ENCODE results near the gene MIPOL1. TPM values are rescaled to one million over a fixed set of nuclear protein-coding genes. Genes with fewer than 3 reads are reported as not detected.

The MIPOL1 gene
- total RNA-seq, 1 experiment from 2014 or later: 18.7 TPM

DNA sequence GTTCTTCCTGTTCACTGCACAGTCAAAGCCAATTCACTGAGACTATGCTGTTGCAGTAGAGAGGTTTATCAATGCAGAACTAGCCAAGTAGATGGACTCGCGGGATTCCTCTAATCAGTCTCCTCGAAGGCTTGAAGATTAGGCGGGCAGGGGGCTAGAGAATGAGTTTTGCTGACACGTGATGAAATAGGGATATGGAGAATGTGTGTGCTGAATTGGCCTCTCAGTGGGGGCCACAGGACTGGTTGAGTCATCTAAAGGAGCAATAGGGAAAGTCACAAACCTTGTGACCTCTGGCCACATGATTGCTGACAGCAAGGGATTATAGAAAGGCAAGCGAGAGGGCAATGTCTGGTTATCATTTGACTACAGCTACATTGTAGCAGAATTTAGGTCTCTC lies 12.7 kb downstream of the MIPOL1 start:
- Histone ChIP-seq H3K4me1 (no peaks in the 10 kb centered on the region), H3K27me3 (replicated peaks; ENCODE audit: control insufficient read depth, insufficient read depth, low read length) (no peaks in the 10 kb centered on the region), H3K36me3 (ENCODE audit: control insufficient read depth, insufficient read depth, low read length) (peaks cover 2% of the 10 kb centered on the region; the same call in 1 of the 2 replicates), H3K4me3 (ENCODE audit: low read depth, low read length) (no peak overlapping the region), H3K9me3 (peaks cover 27% of the 10 kb centered on the region)
- no peak overlapping the region for H3K27ac Mint-ChIP-seq (ENCODE audit: unreplicated experiment)
- DNase-seq: no peak
- peaks cover 9% of the 10 kb centered on the region for H3K36me3 Mint-ChIP-seq (ENCODE audit: insufficient read depth, unreplicated experiment)
- H3K27me3 Mint-ChIP-seq (ENCODE audit: insufficient read depth, unreplicated experiment): no peaks in the 10 kb centered on the region
- intact Hi-C loops (cut with micrococcal nuclease; ENCODE audit: unreplicated experiment): no loop called here
- no TSS peak for BruUV-seq (replicated peaks)
- ChIA-PET CTCF (no interaction called here), POLR2A (no interaction called here)
- no peaks in the 10 kb centered on the region for H3K4me1 Mint-ChIP-seq (ENCODE audit: low read depth, unreplicated experiment)
- H3K4me3 Mint-ChIP-seq (ENCODE audit: unreplicated experiment): no peak overlapping the region
- TF ChIP-seq, protein P1, sequence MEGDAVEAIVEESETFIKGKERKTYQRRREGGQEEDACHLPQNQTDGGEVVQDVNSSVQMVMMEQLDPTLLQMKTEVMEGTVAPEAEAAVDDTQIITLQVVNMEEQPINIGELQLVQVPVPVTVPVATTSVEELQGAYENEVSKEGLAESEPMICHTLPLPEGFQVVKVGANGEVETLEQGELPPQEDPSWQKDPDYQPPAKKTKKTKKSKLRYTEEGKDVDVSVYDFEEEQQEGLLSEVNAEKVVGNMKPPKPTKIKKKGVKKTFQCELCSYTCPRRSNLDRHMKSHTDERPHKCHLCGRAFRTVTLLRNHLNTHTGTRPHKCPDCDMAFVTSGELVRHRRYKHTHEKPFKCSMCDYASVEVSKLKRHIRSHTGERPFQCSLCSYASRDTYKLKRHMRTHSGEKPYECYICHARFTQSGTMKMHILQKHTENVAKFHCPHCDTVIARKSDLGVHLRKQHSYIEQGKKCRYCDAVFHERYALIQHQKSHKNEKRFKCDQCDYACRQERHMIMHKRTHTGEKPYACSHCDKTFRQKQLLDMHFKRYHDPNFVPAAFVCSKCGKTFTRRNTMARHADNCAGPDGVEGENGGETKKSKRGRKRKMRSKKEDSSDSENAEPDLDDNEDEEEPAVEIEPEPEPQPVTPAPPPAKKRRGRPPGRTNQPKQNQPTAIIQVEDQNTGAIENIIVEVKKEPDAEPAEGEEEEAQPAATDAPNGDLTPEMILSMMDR (IDR thresholded peaks at IDR 0.05; ENCODE audit: insufficient read depth in 1 of 2, low read depth in 1 of 2, low read length in 1 of 2, severe bottlenecking in 1 of 2, unreplicated experiment in 1 of 2): no peak
- peaks cover 16% of the 10 kb centered on the region for H3K9me3 Mint-ChIP-seq (ENCODE audit: unreplicated experiment)

DNA sequence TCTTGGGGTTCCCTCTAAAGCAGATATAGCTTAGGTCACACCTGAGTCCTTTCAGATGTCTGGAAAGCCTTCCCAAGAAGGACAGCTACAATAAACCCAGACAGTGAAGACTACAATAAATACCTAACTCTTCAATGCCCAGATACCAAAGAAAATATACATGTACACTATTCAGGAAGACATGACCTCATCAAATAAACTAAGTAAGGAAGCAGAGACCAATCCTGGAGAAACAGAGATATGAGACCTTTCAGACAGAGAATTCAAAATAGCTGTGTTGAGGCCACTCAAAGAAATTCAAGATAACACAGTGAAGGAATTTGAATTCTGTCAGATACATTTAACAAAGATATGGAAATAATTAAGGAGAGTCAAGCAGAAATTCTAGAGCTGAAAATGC lies 15.3 kb downstream of the MIPOL1 start:
- peaks cover 5% of the 10 kb centered on the region; the same call in 1 of the 2 replicates for H3K9me3 ChIP-seq
- no peak overlapping the region for H3K4me3 Mint-ChIP-seq (ENCODE audit: unreplicated experiment)
- no peaks in the 10 kb centered on the region for H3K36me3 ChIP-seq (ENCODE audit: control insufficient read depth, insufficient read depth, low read length)
- peaks cover 15% of the 10 kb centered on the region for H3K9me3 Mint-ChIP-seq (ENCODE audit: unreplicated experiment)
- POLR2A ChIA-PET: no interaction called here
- no peak overlapping the region for H3K27ac Mint-ChIP-seq (ENCODE audit: unreplicated experiment)
- H3K4me1 ChIP-seq: no peaks in the 10 kb centered on the region
- no peak overlapping the region for H3K4me3 ChIP-seq (ENCODE audit: low read depth, low read length)
- TF ChIP-seq, protein P1 (IDR thresholded peaks at IDR 0.05; ENCODE audit: insufficient read depth in 1 of 2, low read depth in 1 of 2, low read length in 1 of 2, severe bottlenecking in 1 of 2, unreplicated experiment in 1 of 2): no peak
- BruUV-seq (replicated peaks): no TSS peak
- H3K27me3 ChIP-seq (replicated peaks; ENCODE audit: control insufficient read depth, insufficient read depth, low read length): no peaks in the 10 kb centered on the region
- H3K4me1 Mint-ChIP-seq (ENCODE audit: low read depth, unreplicated experiment): no peaks in the 10 kb centered on the region
- DNase-seq: no peak
- intact Hi-C loops (cut with micrococcal nuclease; ENCODE audit: unreplicated experiment): no loop called here
- H3K27me3 Mint-ChIP-seq (ENCODE audit: insufficient read depth, unreplicated experiment): no peaks in the 10 kb centered on the region
- H3K36me3 Mint-ChIP-seq (ENCODE audit: insufficient read depth, unreplicated experiment): no peaks in the 10 kb centered on the region
- CTCF ChIA-PET: interaction anchor here (0.6 kb wide), 1 partner anchor 35 kb away, joined by 4 read pairs; no protein-coding TSS in a partner anchor

DNA sequence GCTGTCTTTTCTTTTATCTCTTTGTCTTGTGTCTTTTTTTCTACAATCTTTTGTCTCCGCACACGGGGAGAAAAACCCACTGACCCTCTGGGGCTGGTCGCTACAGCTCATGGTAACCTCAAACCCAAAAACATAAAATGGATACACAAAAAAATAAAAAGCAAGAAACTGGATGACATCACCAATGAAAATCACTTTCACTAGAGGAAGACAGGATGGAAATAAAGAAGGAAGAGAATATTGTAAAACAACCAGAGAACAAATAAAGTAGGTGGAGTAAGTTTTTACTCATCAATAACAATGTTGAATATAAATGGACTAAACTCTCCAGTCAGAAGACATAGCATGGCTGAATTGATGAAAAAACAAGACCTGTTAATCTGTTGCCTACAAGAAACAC lies 17.6 kb downstream of the MIPOL1 start:
- no peaks in the 10 kb centered on the region for H3K27me3 Mint-ChIP-seq (ENCODE audit: insufficient read depth, unreplicated experiment)
- no TSS peak for BruUV-seq (replicated peaks)

More for the DNA sequence above, 17.6 kb downstream of the MIPOL1 start:
- intact Hi-C loops (cut with micrococcal nuclease; ENCODE audit: unreplicated experiment): no loop called here
- H3K27me3 ChIP-seq (replicated peaks; ENCODE audit: control insufficient read depth, insufficient read depth, low read length): no peaks in the 10 kb centered on the region
- Mint-ChIP-seq H3K9me3 (ENCODE audit: unreplicated experiment) (peaks cover 15% of the 10 kb centered on the region), H3K4me1 (ENCODE audit: low read depth, unreplicated experiment) (peaks cover 7% of the 10 kb centered on the region), H3K27ac (ENCODE audit: unreplicated experiment) (no peak overlapping the region), H3K4me3 (ENCODE audit: unreplicated experiment) (no peak overlapping the region), H3K36me3 (ENCODE audit: insufficient read depth, unreplicated experiment) (no peaks in the 10 kb centered on the region)
- no peaks in the 10 kb centered on the region for H3K36me3 ChIP-seq (ENCODE audit: control insufficient read depth, insufficient read depth, low read length)
- DNase-seq: no peak
- ChIA-PET CTCF (no interaction called here), POLR2A (no interaction called here)
- H3K9me3 ChIP-seq: no peaks in the 10 kb centered on the region
- TF ChIP-seq, protein P1 (IDR thresholded peaks at IDR 0.05; ENCODE audit: insufficient read depth in 1 of 2, low read depth in 1 of 2, low read length in 1 of 2, severe bottlenecking in 1 of 2, unreplicated experiment in 1 of 2): no peak
- no peak overlapping the region for H3K4me3 ChIP-seq (ENCODE audit: low read depth, low read length)
- H3K4me1 ChIP-seq: no peaks in the 10 kb centered on the region
